ENCODE results near the gene CHRNA7. TPM values are rescaled to one million over a fixed set of nuclear protein-coding genes. Genes with fewer than 3 reads are reported as not detected.

The CHRNA7 gene
- total and polyA plus RNA-seq, 9 of the 15 experiments (the other 6 are each of a cell fraction or from before 2014, with no cell fraction given): 0.04 TPM; not detected in 8

DNA sequence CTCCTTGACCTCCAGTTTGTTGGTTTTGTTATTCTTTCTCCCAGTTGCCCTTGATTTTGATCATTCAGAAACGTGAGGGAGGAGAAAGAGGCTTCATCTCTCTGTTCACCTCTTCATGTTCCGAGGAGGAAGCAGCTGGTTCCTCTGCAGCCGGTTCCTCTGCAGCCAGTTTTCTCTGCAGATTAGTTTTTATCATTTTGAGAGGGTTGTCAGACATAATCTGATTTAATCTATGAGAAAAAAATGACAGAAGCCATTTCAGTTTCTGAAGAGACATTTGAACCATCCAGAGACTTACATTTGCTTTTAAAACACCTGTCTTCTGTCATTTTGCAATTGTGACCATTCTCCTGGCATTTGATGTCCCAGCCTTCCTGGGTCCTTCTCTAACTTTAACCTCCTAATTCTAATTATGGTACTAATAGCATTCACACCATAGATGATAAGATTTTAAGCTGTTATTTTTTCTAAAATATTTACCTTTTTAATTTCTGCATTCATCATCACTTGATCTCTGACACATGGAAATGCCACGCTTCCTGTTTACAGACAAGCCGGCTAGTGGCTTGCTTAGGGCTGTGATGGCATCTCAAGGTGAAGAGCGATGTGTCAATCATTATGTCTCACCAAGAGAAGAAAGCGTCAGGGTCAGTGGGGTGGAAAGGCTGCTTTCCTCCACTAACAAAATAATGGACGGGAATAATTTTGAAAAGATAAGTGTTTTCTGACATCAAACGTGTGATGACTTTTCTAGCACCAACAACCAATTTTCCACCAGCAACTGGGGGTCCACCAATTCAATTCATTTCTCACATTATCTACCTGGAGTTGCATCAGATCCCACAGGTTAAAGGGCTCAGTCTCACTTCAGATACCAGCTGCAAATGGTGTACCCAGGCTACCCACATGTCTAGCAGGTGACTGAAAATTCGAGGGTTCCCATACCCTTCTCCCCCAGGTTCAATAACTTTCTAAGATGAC is 76.4 kb downstream of the CHRNA7 start:
- ChIA-PET CTCF (ENCODE audit: low intra/inter-chr PET ratio) (no interaction called here), POLR2A (no interaction called here)
- intact Hi-C loops (cut with micrococcal nuclease) (no loop called here), in situ Hi-C loops (cut with MboI) (no loop called here)
- Histone ChIP-seq H3K4me3 (no peak overlapping the region), H3K36me3 (ENCODE audit: control insufficient read depth, insufficient read depth, low read length) (no peaks in the 10 kb centered on the region), H3K9ac (ENCODE audit: insufficient read depth in 1 of 2, low read depth in 2 of 2, low read length in 2 of 2) (no peak overlapping the region), H3K4me2 (ENCODE audit: insufficient read depth, low read length) (no peak overlapping the region), H3K4me1 (replicated peaks in 1 of 2; ENCODE audit: control insufficient read depth in 2 of 2, insufficient read depth in 2 of 2, low read length in 2 of 2) (no peaks in the 10 kb centered on the region), H4K20me1 (replicated peaks; ENCODE audit: control insufficient read depth, insufficient read depth, low read length) (no peaks in the 10 kb centered on the region), H3K9me1 (ENCODE audit: control insufficient read depth, insufficient read depth, low read length) (no peaks in the 10 kb centered on the region), H2AFZ (ENCODE audit: low read depth, low read length) (no peak overlapping the region), H3K27me3 (ENCODE audit: control insufficient read depth in 2 of 2, insufficient read depth in 2 of 2, low read length in 2 of 2) (no peaks in the 10 kb centered on the region), H3K79me2 (ENCODE audit: control insufficient read depth, insufficient read depth, low read length) (no peaks in the 10 kb centered on the region), H3K27ac (ENCODE audit: extremely low read depth, low read depth, low read length) (no peak overlapping the region), H3K9me3 (replicated peaks; ENCODE audit: control insufficient read depth, insufficient read depth, low read depth, low read length) (no peaks in the 10 kb centered on the region)
- DNase-seq (ENCODE audit: extremely low read depth in 1 of 4, low spot score in 3 of 4) (no peak), ATAC-seq (no peak), FAIRE-seq (no peak)
- no peak for TF ChIP-seq DMBX1 (CRISPR knock-in tag; IDR thresholded peaks at IDR 0.05; ENCODE audit: borderline replicate concordance)
- TF ChIP-seq BCL6 (CRISPR knock-in tag; IDR thresholded peaks at IDR 0.05): no peak
- no peak for TF ChIP-seq ATF7 (IDR thresholded peaks at IDR 0.05)
- TF ChIP-seq, protein P1, sequence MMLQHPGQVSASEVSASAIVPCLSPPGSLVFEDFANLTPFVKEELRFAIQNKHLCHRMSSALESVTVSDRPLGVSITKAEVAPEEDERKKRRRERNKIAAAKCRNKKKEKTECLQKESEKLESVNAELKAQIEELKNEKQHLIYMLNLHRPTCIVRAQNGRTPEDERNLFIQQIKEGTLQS (IDR thresholded peaks at IDR 0.05): no peak
- TF ChIP-seq, protein P1 (CRISPR knock-in tag; conservative IDR thresholded peaks at IDR 0.05): no peak
- 4% methylated on average over 10 of the region's 10 CpGs for WGBS (ENCODE audit: insufficient coverage, low coverage, missing lambda C conversion rate)
- BruUV-seq (replicated peaks): no TSS peak

All from K562 (cell line).